ENCODE measurements around the gene MCTP1. TPM values are rescaled to one million over a fixed set of nuclear protein-coding genes. Genes with fewer than 3 reads are reported as not detected.
"Not testable (repeated sequence)": the region's sequence is repeated elsewhere in the genome, so short reads cannot be mapped to it uniquely, and the experiment has no call there.

The MCTP1 gene
- total RNA-seq, 4 donors from 2014 or later: 3.3 to 31.4 (median 13.4) TPM

DNA sequence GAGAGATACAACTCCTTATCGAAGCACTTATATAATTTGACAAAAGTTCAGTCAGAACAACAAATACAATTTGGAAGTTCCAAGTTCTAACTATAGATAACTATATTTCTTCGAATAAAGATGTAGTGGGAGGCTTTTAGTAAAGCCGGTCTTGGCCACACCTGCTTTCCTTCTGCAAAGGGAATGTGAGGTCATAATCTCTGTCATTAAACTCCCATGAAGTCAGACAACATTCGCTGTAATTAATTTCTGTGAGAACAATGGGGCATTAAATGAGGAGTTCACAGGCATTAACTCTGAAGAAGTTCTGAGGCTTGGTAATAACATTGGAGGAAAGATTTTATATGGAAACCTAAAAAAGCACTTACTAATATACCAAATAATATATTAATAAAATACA lies 67.5 kb downstream of the MCTP1 start:
- H3K27me3 ChIP-seq: no peaks in the 10 kb centered on the region
- no peak overlapping the region for H3K27ac ChIP-seq
- in situ Hi-C loops (cut with MboI; ENCODE audit: low pct_ligation_motif_present in 1 of 4, low pct_unique_long_range_greater_than_20kb in 1 of 4, low sequenced_read_pairs in 3 of 4) (no loop called here), intact Hi-C loops (cut with DNase I; ENCODE audit: low total_unique reads) (no loop called here)
- no peaks in the 10 kb centered on the region for H3K36me3 ChIP-seq
- no peaks in the 10 kb centered on the region for H3K9me3 ChIP-seq
- no peak for TF ChIP-seq EP300 (IDR thresholded peaks at IDR 0.05; ENCODE audit: low read depth)
- TF ChIP-seq, protein P1, sequence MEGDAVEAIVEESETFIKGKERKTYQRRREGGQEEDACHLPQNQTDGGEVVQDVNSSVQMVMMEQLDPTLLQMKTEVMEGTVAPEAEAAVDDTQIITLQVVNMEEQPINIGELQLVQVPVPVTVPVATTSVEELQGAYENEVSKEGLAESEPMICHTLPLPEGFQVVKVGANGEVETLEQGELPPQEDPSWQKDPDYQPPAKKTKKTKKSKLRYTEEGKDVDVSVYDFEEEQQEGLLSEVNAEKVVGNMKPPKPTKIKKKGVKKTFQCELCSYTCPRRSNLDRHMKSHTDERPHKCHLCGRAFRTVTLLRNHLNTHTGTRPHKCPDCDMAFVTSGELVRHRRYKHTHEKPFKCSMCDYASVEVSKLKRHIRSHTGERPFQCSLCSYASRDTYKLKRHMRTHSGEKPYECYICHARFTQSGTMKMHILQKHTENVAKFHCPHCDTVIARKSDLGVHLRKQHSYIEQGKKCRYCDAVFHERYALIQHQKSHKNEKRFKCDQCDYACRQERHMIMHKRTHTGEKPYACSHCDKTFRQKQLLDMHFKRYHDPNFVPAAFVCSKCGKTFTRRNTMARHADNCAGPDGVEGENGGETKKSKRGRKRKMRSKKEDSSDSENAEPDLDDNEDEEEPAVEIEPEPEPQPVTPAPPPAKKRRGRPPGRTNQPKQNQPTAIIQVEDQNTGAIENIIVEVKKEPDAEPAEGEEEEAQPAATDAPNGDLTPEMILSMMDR (IDR thresholded peaks at IDR 0.05): no peak
- TF ChIP-seq POLR2A (IDR thresholded peaks at IDR 0.05): no peak
- TF ChIP-seq POLR2AphosphoS5 (IDR thresholded peaks at IDR 0.05): no peak
- no peaks in the 10 kb centered on the region for H3K4me1 ChIP-seq
- no peak for DNase-seq
- 71 to 84% methylated on average over 4 of the region's 4 CpGs for WGBS, 2 donors (ENCODE audit: low coverage in 1 of 2)
- H3K4me3 ChIP-seq: no peak overlapping the region

DNA sequence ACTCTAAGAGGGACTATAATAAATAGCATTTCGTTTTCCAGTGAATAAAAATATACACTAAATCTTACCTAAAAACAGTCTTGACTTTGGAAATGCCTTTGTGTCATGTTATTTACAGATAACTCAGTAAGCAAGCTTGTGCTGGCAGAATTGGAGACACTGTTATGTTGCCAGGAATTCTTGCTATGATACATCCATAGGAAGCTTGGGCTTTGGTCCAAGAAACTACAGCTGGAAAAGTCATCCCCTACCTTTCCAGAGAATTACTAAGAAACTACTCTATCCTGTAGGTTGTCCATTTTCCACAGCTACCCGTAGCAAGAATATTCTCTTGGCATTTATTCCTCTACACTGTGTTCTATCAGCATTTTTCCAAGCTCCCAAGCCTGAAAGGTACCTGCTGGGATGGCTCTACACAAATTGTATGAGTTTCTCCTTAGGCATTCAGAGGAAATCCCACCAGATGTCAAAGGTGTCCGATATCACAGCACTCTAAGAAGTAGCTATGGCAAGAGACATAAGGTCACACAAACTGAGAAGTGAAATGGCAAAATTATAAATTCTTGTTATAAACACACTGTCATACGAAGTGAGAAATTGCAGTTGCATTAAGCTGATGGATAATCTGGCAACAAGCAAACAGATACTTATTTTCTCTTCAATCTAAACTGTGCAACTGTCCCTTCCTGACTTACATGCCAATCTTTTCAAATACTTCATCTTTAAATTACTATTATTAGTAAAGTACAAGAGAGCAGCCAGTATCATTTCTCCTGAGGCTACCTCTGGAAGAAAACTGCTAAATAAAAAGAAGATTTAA lies 68.5 kb downstream of the MCTP1 start:
- DNase-seq: no peak
- no peak overlapping the region for H3K27ac ChIP-seq
- H3K9me3 ChIP-seq: no peaks in the 10 kb centered on the region
- H3K4me3 ChIP-seq: no peak overlapping the region
- in situ Hi-C loops (cut with MboI; ENCODE audit: low pct_ligation_motif_present in 1 of 4, low pct_unique_long_range_greater_than_20kb in 1 of 4, low sequenced_read_pairs in 3 of 4) (no loop called here), intact Hi-C loops (cut with DNase I; ENCODE audit: low total_unique reads) (no loop called here)
- 43 to 52% methylated on average over 4 of the region's 4 CpGs for WGBS, 2 donors (ENCODE audit: low coverage in 1 of 2)
- no peaks in the 10 kb centered on the region for H3K36me3 ChIP-seq
- H3K4me1 ChIP-seq: no peaks in the 10 kb centered on the region
- TF ChIP-seq EP300 (IDR thresholded peaks at IDR 0.05; ENCODE audit: low read depth) (no peak), POLR2A (IDR thresholded peaks at IDR 0.05) (no peak), POLR2AphosphoS5 (IDR thresholded peaks at IDR 0.05) (no peak)
- TF ChIP-seq, protein P1 (IDR thresholded peaks at IDR 0.05): no peak
- no peaks in the 10 kb centered on the region for H3K27me3 ChIP-seq

DNA sequence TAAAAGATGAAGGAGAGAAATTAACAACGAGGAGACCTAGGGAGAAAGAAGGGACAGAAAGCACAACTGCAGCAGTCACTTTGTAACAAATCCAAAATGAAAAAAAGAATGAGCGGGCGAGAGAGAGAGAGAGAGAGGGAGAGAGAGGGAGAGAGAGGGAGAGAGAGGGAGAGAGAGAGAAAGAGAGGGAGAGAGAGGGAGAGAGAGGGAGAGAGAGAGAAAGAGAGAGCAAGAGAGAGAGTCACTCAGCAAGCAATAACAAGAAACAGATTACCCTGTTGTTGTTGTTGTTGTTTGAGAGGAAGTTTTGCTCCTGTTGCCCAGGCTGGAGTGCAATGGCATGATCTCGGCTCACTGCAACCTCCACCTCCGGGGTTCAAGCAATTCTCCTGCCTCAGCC lies 77.1 kb downstream of the MCTP1 start:
- intact Hi-C loops (cut with DNase I; ENCODE audit: low total_unique reads): not testable (repeated sequence)

DNA sequence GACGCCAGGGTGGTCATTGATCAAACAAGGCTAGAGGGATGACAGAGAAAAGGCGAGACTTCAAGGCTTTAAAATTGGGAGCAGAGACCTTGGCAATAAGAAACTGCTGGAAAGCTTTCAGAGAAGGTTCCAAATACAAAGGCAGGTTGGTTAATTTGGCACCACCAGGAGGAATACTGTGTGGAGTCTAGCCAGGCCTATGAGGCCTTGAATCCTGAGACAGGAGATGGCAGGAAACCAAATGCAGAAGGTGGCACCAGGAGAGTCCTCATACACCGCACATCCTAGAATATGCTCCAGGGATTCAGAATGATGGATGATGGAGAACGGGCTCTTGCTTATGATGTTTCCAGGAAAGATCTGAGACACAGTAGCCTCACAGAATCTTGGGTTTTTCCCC lies 90.0 kb downstream of the MCTP1 start:
- TF ChIP-seq, protein P1 (IDR thresholded peaks at IDR 0.05): no peak
- no peak for TF ChIP-seq POLR2A (IDR thresholded peaks at IDR 0.05)
- TF ChIP-seq POLR2AphosphoS5 (IDR thresholded peaks at IDR 0.05): no peak
- no peak for TF ChIP-seq EP300 (IDR thresholded peaks at IDR 0.05; ENCODE audit: low read depth)
- WGBS, 2 donors (ENCODE audit: low coverage in 1 of 2): 79% methylated on average over 3 to 4 of the region's 4 CpGs
- H3K27me3 ChIP-seq: no peaks in the 10 kb centered on the region
- no peak overlapping the region for H3K4me3 ChIP-seq
- no peak for DNase-seq
- no peaks in the 10 kb centered on the region for H3K4me1 ChIP-seq
- H3K9me3 ChIP-seq: no peaks in the 10 kb centered on the region
- in situ Hi-C loops (cut with MboI; ENCODE audit: low pct_ligation_motif_present in 1 of 4, low pct_unique_long_range_greater_than_20kb in 1 of 4, low sequenced_read_pairs in 3 of 4) (no loop called here), intact Hi-C loops (cut with DNase I; ENCODE audit: low total_unique reads) (no loop called here)
- no peaks in the 10 kb centered on the region for H3K36me3 ChIP-seq
- H3K27ac ChIP-seq: no peak overlapping the region

More for the DNA sequence above, 77.1 kb downstream of the MCTP1 start:
- H3K4me3 ChIP-seq; H3K27ac ChIP-seq; H3K4me1 ChIP-seq; H3K9me3 ChIP-seq; in situ Hi-C loops (cut with MboI; ENCODE audit: low pct_ligation_motif_present in 1 of 4, low pct_unique_long_range_greater_than_20kb in 1 of 4, low sequenced_read_pairs in 3 of 4); H3K27me3 ChIP-seq; DNase-seq; H3K36me3 ChIP-seq: not testable (repeated sequence)
- WGBS, 2 donors (ENCODE audit: low coverage in 1 of 2): 72 to 80% methylated on average over 4 to 5 of the region's 5 CpGs

- no peaks in the 10 kb centered on the region for H3K4me1 ChIP-seq
- no peak overlapping the region for H3K4me3 ChIP-seq
- H3K27ac ChIP-seq: no peak overlapping the region
- H3K36me3 ChIP-seq: no peaks in the 10 kb centered on the region
- in situ Hi-C loops (cut with MboI; ENCODE audit: low pct_ligation_motif_present in 1 of 4, low pct_unique_long_range_greater_than_20kb in 1 of 4, low sequenced_read_pairs in 3 of 4) (no loop called here), intact Hi-C loops (cut with DNase I; ENCODE audit: low total_unique reads) (no loop called here)
- no peaks in the 10 kb centered on the region for H3K27me3 ChIP-seq
- DNase-seq: no peak
- no peaks in the 10 kb centered on the region for H3K9me3 ChIP-seq
- 70 to 78% methylated on average over 2 of the region's 2 CpGs for WGBS, 2 donors (ENCODE audit: low coverage in 1 of 2)
- TF ChIP-seq EP300 (IDR thresholded peaks at IDR 0.05; ENCODE audit: low read depth) (no peak), POLR2AphosphoS5 (IDR thresholded peaks at IDR 0.05) (no peak)
Observed at GRCh38 chr5:95191330-95191729, 93.6 kb downstream of the MCTP1 start.

Measured in transverse colon (tissue), 4 donors.